GM19467 (cell line): ENCODE data around the gene LPAR4.
"Not testable (repeated sequence)": the region's sequence is repeated elsewhere in the genome, so short reads cannot be mapped to it uniquely, and the experiment has no call there.

Experiments
- ATAC-seq: cut with Tn5 transposase; IDR thresholded peaks from one replicate; pipeline ENCODE4 v1.9.1; 2021; ENCODE audit warnings: mild to moderate bottlenecking, moderate library complexity; ENCODE audit not compliant: unreplicated experiment

The LPAR4 gene, protein sequence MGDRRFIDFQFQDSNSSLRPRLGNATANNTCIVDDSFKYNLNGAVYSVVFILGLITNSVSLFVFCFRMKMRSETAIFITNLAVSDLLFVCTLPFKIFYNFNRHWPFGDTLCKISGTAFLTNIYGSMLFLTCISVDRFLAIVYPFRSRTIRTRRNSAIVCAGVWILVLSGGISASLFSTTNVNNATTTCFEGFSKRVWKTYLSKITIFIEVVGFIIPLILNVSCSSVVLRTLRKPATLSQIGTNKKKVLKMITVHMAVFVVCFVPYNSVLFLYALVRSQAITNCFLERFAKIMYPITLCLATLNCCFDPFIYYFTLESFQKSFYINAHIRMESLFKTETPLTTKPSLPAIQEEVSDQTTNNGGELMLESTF

DNA sequence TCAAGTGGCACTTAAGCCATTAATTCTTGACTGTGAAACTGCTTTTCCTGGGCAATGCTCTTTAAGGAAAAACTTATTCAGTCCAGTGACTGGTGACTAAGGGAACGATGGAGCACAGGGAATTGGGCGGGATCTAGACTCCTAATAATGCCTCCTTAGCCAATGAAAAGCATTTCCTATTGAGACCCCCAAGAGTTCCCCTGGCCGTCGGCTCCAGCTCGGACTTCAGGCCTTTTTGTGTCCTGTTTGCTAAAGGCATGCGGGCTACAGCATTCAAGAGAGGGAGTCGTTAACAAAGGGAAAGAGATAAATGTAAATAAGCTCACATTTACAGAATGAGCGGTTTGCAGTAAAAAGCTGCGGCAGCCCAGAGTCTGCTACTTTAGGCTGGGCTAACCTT is at the start of gene LPAR4:
Gene LPAR4 (plus strand): TSS at position 232 of the 400 bp plus-strand sequence. CDS start 7,150 bp downstream, outside the sequence.
- no peak for ATAC-seq

DNA sequence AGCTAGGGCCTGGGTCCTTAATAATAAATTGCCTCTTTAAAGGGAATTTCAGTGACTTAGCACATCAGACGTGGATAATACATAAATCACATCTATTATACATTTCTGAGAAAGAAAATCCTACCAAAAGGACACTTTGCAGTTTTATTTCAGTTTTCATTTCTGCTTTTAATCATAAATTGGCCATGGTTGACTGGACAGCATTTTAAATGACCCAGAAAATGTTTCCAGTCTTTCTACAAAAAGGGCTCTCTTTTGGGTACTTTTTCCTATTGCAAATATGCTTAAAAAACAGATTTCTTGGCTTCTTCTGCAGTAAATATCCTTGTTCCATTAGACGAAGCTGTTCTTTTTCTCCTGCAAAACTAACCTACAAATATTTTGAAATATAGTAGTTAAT is 41.4 kb upstream of the LPAR4 start:
- ATAC-seq: no peak

DNA sequence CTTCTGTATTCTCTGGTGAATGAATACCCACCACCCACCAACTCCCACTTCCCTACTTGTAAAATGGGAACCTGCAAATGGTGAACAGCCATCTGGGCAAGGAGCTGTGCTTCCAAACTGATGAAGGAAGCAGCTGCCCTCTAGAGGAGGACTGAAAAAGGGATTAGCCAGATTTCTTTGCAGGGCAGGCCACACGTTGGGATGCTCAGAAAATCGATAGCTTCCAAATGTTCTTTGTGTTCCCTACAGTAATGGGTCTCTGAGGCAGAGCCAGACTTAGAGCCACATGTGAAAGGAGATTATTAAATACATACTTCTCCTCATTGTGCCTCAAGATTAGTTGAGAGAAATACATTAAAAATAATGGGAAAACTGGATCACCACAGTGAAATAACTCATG is 39.3 kb upstream of the LPAR4 start:
- no peak for ATAC-seq

DNA sequence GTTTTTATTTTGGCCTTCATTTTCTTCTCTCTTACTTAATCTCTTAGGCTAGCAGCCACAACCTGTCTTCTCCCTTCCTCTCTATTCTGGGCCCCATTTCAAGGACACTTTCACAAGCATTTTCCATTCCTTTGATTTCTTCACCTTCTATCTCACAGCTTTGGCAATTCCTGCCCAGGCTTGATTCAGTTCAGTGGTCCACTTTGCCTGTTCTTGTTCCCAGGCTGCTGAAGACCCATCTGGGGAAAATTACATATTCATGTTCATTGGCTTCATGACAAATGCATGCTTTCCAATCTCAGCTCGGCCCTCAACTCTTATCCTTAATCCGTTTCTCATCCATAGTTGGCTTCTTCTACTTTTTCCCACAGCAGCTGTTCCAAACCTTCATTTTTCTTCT is 38.7 kb upstream of the LPAR4 start:
- no peak for ATAC-seq

DNA sequence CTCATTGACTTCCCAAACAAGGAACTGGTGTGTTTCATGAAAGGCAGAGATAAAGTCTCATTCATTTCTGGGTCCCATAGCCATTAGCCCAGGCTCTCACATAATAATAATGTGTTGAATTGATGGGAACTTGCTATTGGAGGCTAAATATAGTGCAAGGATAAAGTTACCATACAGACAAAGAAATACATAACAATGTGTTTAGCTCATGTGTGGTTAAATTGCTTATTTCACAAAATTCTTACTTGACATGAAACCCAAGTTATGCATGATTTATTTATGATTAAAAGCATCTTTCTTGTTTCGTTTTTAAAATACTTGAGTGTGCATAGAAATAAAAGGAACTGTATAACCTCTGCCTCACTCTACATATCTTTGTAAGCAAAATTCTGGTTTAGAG is 37.3 kb upstream of the LPAR4 start:
- no peak for ATAC-seq

DNA sequence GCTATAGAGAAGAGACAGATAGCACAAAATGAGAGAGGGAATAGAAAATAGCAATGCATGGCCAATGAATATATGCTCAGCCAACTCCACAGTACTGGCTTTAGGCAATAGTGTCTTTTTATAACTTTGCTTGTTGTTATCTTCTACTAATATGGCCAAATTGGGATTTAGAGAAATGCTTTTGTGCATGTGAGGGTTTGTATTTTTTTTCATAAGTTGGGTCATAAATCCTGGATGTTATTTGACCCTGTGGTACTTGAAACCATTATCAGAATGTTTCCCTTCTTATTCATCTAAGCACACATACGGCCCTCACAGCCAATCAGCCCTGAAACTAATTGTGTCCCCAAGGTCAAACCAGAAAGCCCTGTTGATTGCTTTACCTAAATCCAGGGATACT is 35.2 kb upstream of the LPAR4 start:
- no peak for ATAC-seq

DNA sequence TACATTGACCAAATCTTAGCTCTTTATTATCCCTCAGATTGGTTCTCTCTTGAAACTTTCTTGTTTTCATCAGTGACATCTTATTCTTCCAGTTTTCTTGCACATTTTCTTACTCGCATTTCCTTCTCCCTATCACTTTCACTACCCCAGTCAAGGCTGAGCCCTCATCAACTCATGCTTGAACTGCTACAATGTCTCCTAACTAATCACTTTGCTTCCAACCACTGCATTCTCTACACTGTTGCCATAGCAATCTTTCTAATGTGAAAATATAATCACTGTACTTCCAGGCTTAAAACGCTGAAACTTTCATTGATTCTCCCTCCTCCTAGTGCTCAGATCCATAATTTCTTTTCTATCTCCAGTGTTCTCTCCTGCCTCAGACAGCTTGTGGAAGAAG is 22.2 kb upstream of the LPAR4 start:
- ATAC-seq: no peak

DNA sequence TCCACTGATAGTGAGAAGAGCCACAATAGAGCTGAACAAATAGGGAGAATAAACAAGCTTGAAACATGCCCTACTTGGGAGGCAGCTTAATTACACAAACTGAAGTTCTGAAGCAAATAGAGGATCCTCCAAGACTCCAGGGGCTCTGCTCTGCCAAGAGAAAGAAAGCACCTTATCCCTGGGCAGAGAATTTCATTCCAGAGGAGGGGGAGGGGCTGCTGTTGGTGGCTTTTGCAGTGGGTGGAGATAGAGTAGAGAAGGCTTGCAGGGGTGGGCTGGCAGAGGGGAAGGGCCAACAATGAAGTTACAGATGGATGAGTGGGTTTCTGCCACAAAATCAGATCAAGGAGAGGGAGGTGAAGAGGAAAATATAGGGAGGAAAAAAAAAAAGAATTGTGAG is 1.0 kb upstream of the LPAR4 start:
- no peak for ATAC-seq

DNA sequence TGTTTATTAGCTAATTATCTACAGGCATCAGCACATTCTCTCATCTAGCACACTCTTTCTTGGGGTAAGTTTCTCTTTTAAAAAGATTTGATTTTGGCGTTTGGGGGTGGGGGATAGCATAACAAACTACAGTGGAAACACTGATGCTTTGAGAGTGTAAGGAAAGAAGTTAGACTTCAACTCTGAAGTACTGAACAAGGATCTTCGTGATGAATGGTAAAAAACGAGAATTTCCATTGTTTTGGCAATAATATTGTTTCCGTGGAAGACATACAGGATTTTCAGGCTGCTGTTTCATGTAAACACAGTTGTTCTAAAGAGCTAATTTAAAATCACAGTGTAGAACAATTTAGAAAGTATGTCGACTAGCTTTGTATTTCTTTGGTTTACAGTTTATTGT is 451 bp downstream of the LPAR4 start:
- ATAC-seq: no peak

DNA sequence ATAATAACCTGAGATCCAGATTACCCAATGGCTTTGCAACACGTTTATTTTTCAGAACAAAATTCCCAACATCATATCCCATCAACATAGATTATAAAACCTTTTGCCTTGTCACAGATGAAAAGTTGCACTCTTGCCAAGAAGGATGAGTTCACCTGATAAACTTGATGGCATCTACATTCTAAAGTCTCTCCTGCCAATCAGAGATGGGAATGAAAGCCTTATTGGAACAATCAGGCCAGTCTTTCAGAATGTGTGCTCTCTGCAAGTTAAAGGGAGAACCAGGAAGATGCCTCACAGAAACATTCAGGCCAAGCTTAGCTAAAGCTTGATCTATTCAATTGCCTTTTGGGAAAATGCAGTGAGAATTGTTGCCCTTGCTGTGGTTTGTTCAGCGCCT is 1.3 kb downstream of the LPAR4 start:
- ATAC-seq: no peak

DNA sequence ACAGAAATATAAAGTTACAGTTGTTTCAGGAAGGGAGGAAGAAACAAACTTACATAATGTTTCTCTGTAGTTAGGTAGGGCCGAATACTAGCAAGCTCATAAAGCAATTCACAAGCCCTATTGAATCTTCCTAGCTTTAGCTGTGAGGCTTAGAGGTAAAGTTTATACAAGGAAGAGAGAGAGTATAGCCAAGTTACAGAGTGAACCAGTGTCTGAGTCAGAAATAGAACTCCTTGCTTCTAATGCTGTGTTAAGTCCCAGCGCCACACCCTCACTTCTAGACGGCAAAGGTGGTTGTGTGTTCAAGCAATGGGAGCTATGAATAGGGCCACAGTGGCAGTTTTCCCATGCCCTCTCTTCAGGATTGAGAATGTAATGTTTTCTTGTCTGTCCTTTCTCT is 6.1 kb downstream of the LPAR4 start:
- ATAC-seq: no peak

DNA sequence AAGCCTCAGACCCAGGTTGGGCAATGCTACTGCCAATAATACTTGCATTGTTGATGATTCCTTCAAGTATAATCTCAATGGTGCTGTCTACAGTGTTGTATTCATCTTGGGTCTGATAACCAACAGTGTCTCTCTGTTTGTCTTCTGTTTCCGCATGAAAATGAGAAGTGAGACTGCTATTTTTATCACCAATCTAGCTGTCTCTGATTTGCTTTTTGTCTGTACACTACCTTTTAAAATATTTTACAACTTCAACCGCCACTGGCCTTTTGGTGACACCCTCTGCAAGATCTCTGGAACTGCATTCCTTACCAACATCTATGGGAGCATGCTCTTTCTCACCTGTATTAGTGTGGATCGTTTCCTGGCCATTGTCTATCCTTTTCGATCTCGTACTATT is 7.4 kb downstream of the LPAR4 start:
- peak; percentile 94 for ATAC-seq

DNA sequence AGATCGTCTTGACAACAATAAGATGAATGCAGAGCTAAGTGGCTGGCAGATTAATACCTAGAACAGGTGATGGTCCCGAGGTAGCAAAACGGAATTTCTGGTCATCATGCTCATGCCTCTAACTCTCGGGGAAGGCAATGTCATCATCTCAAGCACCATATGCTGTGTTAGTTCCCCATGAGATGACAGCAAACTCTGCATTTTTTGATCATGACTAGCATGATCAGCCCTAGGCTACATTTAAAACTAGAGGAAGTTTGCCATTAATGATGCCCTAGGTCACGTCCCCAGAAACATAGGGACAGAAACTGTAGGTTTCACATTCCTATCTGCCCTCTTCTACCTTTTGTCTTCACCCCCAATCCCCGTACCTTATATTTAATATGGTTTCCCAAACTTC is 11.6 kb downstream of the LPAR4 start:
- no peak for ATAC-seq

DNA sequence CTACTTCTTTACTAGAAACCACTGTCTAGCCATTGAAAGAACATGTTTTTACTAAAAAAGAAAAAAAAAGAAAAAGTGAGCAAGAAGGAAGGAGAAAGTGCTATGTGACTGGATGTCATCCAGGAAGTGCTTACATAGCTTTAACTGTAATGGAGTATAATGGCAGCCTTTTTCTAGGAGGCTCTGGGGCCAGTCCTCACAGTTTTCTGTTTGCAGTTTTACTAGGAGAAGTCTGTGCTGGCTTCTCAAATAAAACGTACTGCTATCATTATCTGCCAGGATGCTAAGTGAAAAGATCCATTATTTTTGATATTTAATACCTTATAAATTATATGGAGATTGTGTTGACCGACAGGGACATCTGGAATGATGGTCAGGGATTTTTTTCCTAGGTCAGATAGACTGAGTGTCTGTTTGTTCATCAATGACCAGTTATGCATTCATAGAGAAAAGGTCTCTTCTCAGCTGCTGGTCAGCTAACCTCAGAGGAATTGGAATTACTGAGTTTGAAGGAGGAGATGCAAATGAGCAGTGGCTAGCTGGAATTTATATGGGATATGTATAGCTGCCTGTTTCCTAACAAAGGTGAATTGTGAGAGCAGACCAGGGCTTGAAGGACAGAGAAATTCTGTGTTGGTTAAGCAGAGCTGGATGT is 21.7 kb downstream of the LPAR4 start:
- ATAC-seq: no peak

DNA sequence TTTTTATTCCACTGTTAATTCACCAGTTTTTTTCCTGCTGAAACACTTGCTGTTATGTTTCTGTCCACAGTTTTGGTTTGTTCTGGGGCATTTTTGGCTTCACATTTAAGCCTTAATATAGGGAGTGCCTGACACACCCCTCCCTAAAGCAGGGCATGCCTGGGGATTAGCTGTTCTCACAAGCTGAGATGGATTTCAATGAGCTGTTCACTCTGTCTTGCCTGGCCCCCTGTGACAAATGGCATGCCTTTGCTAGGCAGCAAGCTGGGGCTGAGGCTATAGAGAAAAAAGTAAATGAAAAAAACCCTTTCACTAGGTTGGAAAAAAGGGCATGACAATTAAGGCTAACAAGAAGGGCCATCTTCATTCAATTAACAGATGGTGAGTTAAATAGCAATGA is 22.4 kb downstream of the LPAR4 start:
- no peak for ATAC-seq

DNA sequence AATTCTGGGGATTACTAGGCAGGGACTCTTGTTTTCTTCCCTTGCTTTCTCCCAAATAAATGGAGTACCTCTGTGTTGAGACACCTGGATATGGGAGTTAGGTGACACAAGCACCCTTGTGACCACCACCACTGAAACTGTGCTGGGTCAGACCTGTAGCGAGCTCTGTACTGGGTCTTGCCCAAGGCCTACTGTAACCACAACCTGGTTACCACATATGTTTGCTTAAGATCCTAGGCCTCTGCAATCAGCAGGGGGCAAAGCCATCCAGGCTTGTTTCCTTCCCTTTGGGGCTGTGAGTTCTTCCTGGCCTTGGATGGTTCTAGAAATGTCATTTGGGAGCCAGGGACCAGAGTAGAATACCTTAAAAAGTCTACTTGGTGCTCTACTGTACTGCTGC is 49.4 kb downstream of the LPAR4 start:
- no peak for ATAC-seq

DNA sequence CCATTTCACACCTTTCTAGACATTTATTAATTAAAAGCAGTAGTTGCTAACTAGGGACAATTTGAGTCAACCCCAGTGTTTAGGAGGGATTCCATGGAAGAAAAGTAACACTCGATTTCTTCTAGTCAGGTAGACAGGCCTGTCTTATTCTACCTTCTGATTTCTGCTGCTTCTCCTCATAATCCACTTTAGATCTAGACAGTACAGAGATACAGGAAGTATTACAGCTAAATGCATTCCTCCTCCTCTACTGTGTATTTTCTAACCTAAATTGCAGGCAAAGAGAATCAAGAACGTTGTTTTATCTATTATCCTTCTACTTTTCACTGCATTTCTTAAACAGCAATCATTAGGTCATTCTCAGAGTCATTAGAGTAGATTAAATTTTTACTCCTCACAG is 52.6 kb downstream of the LPAR4 start:
- no peak for ATAC-seq

DNA sequence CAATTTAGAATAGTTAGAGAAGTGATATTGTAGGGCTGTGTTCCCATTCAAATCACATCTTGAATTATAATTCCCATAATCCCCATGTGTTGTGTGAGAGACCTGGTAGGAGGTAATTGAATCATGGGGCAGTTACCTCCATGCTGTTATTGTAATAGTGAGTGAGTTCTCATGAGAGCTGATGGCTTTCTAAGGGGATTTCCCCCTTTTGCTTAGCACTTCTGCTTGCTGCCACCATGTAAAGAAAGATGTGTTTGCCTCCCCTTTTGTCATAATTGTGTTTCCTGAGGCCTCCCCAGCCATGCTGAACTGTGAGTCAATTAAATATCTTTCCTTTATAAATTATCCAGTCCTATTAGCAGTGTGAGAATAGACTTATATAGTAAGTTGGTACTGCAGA is 53.2 kb downstream of the LPAR4 start:
- ATAC-seq: no peak

DNA sequence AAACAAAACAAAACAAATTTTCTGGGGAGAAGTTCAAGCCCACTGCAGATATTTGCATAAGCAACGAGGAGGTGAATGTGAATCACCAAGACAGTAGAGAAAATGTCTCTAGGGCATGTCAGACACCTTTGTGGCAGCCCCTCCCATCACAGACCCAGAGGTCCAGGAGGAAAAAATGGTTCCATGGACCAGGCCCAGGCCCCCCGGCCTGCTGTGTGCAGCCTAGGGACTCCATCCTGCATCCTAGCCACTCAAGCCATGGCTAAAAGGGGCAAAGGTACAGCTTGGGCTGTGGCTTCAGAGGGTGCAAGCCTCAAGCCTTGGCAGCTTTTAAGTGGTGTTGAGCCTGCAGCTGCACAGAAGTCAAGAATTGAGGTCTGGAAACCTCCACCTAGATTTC is 54.0 kb downstream of the LPAR4 start:
- no peak for ATAC-seq

DNA sequence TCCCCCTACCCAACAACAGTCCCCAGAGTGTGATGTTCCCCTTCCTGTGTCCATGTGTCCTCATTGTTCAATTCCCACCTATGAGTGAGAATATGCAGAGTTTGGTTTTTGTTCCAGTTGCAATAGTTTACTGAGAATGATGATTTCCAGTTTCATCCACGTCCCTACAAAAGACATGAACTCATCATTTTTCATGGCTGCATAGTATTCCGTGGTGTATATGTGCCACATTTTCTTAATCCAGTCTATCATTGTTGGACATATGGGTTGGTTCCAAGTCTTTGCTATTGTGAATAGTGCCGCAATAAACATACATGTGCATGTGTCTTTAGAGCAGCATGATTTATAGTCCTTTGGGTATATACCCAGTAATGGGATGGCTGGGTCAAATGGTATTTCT is 55.0 kb downstream of the LPAR4 start:
- not testable (repeated sequence) for ATAC-seq
